Left lobe of liver (tissue), 2 donors: ENCODE data around the gene CDH22. TPM values are rescaled to one million over a fixed set of nuclear protein-coding genes. Genes with fewer than 3 reads are reported as not detected.

ENCODE experiments used
- ATAC-seq: fragments of 200-7000 bp; cut with Tn5 transposase; one replicate; pipeline ENCODE4 v1.9.1; 2020; ENCODE audit warnings: mild to moderate bottlenecking, moderate library complexity
- DNase-seq: peaks from one replicate; pipeline ENCODE4 v3.0.0-alpha.2; 2020; ENCODE audit warnings: low spot score
- total RNA-seq: library from RNA; stranded (reverse); gene quantifications from one replicate; pipeline ENCODE4 v1.2.1, GENCODE V29; 2021
- donor health status: DM: no; HTN: no; CAD: no; lungs with moderate emphysema.
- donor health status: DM: no; HTN: yes; CAD: no.

CDH22 gene, protein sequence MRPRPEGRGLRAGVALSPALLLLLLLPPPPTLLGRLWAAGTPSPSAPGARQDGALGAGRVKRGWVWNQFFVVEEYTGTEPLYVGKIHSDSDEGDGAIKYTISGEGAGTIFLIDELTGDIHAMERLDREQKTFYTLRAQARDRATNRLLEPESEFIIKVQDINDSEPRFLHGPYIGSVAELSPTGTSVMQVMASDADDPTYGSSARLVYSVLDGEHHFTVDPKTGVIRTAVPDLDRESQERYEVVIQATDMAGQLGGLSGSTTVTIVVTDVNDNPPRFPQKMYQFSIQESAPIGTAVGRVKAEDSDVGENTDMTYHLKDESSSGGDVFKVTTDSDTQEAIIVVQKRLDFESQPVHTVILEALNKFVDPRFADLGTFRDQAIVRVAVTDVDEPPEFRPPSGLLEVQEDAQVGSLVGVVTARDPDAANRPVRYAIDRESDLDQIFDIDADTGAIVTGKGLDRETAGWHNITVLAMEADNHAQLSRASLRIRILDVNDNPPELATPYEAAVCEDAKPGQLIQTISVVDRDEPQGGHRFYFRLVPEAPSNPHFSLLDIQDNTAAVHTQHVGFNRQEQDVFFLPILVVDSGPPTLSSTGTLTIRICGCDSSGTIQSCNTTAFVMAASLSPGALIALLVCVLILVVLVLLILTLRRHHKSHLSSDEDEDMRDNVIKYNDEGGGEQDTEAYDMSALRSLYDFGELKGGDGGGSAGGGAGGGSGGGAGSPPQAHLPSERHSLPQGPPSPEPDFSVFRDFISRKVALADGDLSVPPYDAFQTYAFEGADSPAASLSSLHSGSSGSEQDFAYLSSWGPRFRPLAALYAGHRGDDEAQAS
- total RNA-seq = 0.08 TPM

GRCh38 chr20:46308258-46309157 lies at the start of gene CDH22:
Gene CDH22, minus strand, starts transcription at chr20:46308498. Its CDS starts 57,204 bp downstream, at chr20:46251294.
- ATAC-seq (peak; percentile 37), DNase-seq (no peak)

DNA sequence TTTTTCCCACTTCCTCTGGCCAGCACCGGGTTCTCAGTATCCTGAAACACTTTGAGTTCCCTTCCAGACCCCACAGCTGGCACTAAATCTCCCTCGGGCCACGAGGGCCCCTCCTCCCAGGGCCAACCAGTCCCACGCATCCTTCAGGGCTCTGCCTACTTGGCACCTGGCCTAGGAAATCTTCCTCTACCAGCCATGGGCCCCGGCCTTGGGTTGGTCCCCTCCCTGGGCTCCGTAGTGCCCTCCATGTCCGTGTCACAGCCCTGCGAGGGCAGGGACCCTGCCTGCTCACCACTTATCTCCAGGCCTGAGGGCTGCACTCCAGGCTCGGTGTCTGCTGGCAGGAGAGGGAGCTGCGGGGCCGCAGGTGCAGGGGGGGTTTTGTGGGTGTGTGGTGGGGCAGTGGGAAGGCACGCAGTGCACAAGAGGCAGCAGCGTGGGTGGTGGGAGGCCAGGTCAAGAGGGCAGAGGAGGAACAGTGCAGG lies 48.8 kb upstream of the CDH22 start:
- DNase-seq (no peak), ATAC-seq (peak; percentile 73)

DNA sequence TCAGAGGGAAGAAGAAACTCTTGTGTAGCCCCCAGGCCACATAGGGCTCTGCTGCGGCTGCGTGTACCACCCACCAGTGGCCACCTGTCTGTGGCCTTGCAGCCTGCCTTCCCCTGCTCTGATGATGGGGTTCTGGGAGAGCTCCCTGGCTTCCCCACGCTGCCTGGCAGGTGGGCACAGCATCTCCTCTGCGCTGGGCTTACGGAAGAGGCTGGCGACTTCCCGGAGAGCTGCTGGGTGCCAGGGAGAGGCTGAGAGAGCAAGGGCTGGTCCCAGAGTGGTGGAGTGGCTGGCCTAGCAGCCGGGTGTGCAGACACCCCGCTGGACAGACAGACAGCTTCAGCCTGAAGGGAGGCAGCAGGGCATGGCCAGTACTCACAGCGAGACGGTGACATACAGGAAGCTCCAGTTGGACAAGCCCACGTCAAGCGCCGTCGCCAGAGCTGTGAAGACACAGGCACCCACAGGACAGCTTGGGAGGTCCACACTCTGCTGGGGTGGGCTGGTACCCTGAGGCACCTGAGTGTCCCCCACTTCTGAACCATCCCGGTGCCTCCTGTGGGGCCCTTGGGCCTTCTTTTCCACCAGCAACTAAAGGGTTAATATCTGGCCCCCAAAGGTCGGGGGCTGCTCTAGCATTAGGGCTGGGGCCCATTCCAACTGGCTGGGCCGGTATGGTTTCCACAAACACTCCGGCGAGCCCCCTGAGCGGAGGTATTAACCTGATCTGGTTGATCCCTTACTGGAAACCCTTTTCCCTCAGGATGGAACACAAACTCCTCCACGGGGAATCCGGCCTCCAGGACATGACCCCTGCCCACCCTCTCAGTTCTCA lies 48.1 kb upstream of the CDH22 start:
- DNase-seq = no peak
- no peak for ATAC-seq

DNA sequence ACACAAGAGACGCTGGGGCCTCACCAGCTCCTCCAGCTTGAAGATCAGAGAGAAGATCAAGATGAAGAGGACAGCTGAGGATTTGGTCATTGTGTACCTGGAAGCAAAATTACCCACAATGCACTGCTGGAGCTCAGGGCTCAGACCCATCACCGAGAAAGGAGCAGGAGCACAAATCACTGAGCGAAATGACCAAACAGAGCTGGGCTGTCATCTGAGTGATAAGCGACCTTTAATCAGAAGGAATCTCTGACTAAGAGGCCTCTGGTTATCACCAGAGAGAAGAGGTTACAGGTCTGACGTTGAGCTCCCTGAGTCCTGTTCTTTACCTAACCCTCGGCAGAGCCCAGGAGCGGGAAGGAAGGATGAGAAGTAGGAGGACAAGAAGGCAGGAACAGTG lies 47.5 kb upstream of the CDH22 start:
- DNase-seq = no peak
- no peak for ATAC-seq

- no peak for ATAC-seq
- DNase-seq = no peak
These were observed 46.8 kb upstream of the CDH22 start for GRCh38 chr20:46354920-46355654.

- DNase-seq = no peak
- no peak for ATAC-seq
These were observed 45.9 kb upstream of the CDH22 start for GRCh38 chr20:46354207-46354555.

GRCh38 chr20:46353500-46354206 lies 45.4 kb upstream of the CDH22 start:
- ATAC-seq (no peak), DNase-seq (no peak)

DNA sequence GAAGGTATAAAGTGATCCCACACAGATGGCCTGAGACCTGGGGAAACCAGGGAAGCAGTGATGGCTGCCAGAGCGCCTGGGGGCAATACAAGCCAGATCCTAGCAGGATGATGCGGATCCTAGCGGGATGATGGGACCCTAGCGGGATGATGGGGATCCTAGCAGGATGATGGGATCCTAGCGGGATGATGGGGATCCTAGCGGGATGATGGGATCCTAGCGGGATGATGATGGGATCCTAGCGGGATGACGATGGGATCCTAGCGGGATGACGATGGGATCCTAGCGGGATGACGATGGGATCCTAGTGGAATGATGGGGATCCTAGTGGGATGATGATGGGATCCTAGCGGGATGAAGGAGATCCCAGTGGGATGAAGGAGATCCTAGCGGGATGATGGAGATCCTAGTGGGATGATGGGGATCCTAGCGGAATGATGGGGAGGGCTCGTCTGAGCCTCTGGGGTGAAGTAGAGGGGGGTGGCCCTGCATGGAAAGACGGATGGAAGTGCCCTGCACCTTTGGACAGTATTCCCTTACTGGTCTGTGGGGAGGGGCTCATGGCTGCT lies 44.2 kb upstream of the CDH22 start:
- ATAC-seq = no peak

DNA sequence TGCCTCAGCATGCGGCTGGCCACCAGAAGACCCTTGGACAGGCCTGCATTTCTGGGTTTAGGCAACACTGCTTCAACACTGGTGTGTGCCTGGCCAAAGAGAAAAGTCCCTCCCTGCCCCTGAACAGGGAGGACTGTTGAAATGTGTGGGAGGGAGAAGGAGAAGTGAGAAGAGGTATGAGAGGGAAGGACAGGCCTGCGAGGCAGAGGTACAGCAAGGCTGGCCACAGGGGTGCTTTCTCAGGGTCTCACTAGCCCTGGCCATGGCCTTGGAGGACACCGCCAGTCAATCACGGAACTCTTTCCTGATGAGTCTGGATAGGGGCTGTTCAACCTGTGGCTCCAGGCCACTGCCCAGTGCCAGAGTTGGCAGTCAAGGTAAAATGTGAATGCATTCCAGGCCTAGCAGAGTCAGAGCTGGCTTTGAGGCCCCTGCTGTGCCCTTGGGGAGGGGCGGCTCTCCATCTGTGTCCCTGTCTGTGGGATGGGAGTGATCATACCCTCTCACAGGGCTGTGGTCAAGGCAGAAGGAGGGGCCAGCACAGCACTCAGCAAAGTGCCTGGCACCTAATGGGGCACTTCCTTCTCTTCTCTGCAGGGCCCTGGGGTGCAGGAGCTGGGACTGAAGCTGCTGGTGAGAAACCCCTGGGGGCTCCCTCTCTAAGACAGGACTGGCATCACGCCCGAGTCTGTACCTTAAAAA lies 43.2 kb upstream of the CDH22 start:
- no peak for ATAC-seq
- no peak for DNase-seq

More for the DNA sequence above, 44.2 kb upstream of the CDH22 start:
- DNase-seq = no peak

GRCh38 chr20:46350986-46351267 lies 42.6 kb upstream of the CDH22 start:
- ATAC-seq (no peak), DNase-seq (no peak)

GRCh38 chr20:46350201-46350985 lies 42.1 kb upstream of the CDH22 start:
- DNase-seq (no peak), ATAC-seq (no peak)

GRCh38 chr20:46349742-46350056 lies 41.4 kb upstream of the CDH22 start:
- ATAC-seq = no peak
- no peak for DNase-seq

DNA sequence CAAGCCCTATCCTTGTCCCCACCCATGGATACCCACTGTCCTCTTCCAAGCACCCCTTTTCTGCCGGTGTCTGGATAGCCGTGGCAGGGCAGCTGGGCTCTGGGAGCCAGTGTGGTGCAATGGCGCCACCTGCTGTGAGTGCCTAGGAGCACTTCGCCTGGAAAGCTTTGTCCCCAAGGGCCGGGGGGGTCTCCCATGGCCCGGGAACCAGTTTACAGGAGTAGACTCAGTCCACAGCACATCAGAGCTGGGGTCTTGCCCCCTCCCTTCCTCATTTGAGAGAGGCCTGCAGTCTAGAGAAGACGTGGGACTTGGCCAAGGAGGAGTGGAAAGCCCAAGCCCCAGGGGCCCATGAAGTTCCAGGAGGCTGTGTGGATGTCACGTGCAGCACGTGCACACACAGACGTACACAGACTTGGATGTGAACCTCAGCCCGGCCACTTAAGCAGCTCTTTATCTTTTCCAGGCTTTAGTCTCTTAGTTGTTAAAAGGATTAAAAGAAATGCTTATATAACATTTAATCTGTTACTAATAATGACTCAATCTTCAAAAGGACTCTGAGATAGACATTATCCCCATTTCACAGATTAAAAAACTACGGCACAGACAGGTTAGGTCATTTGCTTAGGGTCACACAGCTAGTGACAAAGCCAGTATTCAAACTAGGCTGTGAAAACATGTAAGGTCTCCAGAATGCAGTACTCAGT lies 40.9 kb upstream of the CDH22 start:
- DNase-seq = no peak
- ATAC-seq = peak; percentile 72

- ATAC-seq = no peak
- no peak for DNase-seq
These were observed 39.8 kb upstream of the CDH22 start for GRCh38 chr20:46347841-46348803.

GRCh38 chr20:46346770-46347169 lies 38.5 kb upstream of the CDH22 start:
- ATAC-seq = no peak
- DNase-seq = no peak
